Activated CD8-positive, alpha-beta T cell treated with anti-CD3 and anti-CD28 coated beads for 36 hours (primary cell): ENCODE results near the gene JAK3. TPM values are rescaled to one million over a fixed set of nuclear protein-coding genes. Genes with fewer than 3 reads are reported as not detected.
A peak's percentile ranks its signal among the peaks of the same experiment; 100 is the strongest.
"Not testable (repeated sequence)": the region's sequence is repeated elsewhere in the genome, so short reads cannot be mapped to it uniquely, and the experiment has no call there.

ENCODE experiments used
- ATAC-seq: fragments of 200-7000 bp; cut with Tn5 transposase; one replicate; pipeline ENCODE4 v1.10.0; 2021; ENCODE audit warnings: mild to moderate bottlenecking, moderate library complexity
- CTCF ChIA-PET: fragments of 350-600 bp; sonication (Branson Sonifier 250); formaldehyde crosslinking; loops from one replicate; lab custom pipeline; 2021; ENCODE audit warnings: antibody characterized with exemption; lab: Charles Lee
- POLR2A ChIA-PET: fragments of 350-600 bp; sonication (Branson Sonifier 250); formaldehyde crosslinking; loops from one replicate; lab custom pipeline; 2021; ENCODE audit warnings: antibody characterized with exemption; lab: Charles Lee
- DNase-seq: peaks from one replicate; pipeline ENCODE4 v3.0.0-alpha.2; 2020
- H3K27ac Mint-ChIP-seq: one replicate; pipeline ENCODE4 v1.8.0; 2021; ENCODE audit warnings: mild to moderate bottlenecking, mixed read lengths
- H3K27me3 Mint-ChIP-seq: one replicate; pipeline ENCODE4 v1.8.0; 2021; ENCODE audit warnings: mixed read lengths
- H3K36me3 Mint-ChIP-seq: one replicate; pipeline ENCODE4 v1.8.0; 2021; ENCODE audit warnings: low read depth, mixed read lengths
- H3K4me1 Mint-ChIP-seq: one replicate; pipeline ENCODE4 v1.8.0; 2021; ENCODE audit warnings: low read depth, mixed read lengths
- H3K4me3 Mint-ChIP-seq: one replicate; pipeline ENCODE4 v1.8.0; 2021; ENCODE audit warnings: mild to moderate bottlenecking, moderate library complexity, mixed read lengths
- H3K9me3 Mint-ChIP-seq: one replicate; pipeline ENCODE4 v1.8.0; 2021; ENCODE audit warnings: mixed read lengths
- CTCF ChIP-seq: fragments of 200-600 bp; IDR thresholded peaks from one replicate; pipeline ENCODE4 v1.8.0; 2022; ENCODE audit warnings: antibody characterized with exemption, mild to moderate bottlenecking
- intact Hi-C: fragments of 100-400 bp; cut with micrococcal nuclease; formaldehyde crosslinking; loops from one replicate; pipeline ENCODE4 v1.10.0; 2022
- total RNA-seq, 2 experiments: library from RNA; stranded (reverse); gene quantifications; one replicate each; pipeline ENCODE4 v1.2.3, GENCODE V29; 2021

The JAK3 gene
- total RNA-seq, 2 experiments from 2014 or later, result 120 to 126 TPM

GRCh38 chr19:17784201-17785008, 63.4 kb downstream of the JAK3 start:
- no peaks in the 10 kb centered on the region for H3K27me3 Mint-ChIP-seq
- DNase-seq, result peak; percentile 89

GRCh38 chr19:17783721-17784120, 64.1 kb downstream of the JAK3 start:
- CTCF ChIA-PET, result interaction anchor here (0.8 to 2.7 kb wide), 16 partner anchors 11 to 124 kb away, joined by 3 to 12 read pairs (median 4); partner anchors contain the start of genes JAK3 and RPL18A
- H3K4me1 Mint-ChIP-seq, DNase-seq, ATAC-seq, H3K27me3 Mint-ChIP-seq, H3K27ac Mint-ChIP-seq, H3K9me3 Mint-ChIP-seq, H3K4me3 Mint-ChIP-seq: not testable (repeated sequence)
- POLR2A ChIA-PET, result interaction anchor here (1.2 kb wide), 1 partner anchor 11 kb away, joined by 3 read pairs; the partner anchor contains the start of gene B3GNT3
- H3K36me3 Mint-ChIP-seq, result peaks cover 21% of the 10 kb centered on the region
- intact Hi-C loops, result loop anchor here (5.0 kb wide), 1 partner anchor 81 kb away; no protein-coding TSS in a partner anchor

More at GRCh38 chr19:17784201-17785008, 63.4 kb downstream of the JAK3 start:
- POLR2A ChIA-PET, result interaction anchor here (0.6 to 1.2 kb wide), 3 partner anchors 10 to 70 kb away, joined by 3 read pairs; partner anchors contain the start of gene B3GNT3
- peak; percentile 84 for ATAC-seq
- H3K36me3 Mint-ChIP-seq, result peaks cover 22% of the 10 kb centered on the region
- TF ChIP-seq CTCF, result peak; percentile 91
- CTCF ChIA-PET, result interaction anchor here (0.5 to 2.7 kb wide), 19 partner anchors 12 to 209 kb away, joined by 3 to 12 read pairs (median 4); partner anchors contain the start of genes FCHO1, JAK3 and RPL18A
- no peaks in the 10 kb centered on the region for H3K9me3 Mint-ChIP-seq
- peaks cover 3% of the 10 kb centered on the region for H3K4me1 Mint-ChIP-seq
- H3K4me3 Mint-ChIP-seq, result no peak overlapping the region
- no peak overlapping the region for H3K27ac Mint-ChIP-seq
- intact Hi-C loops, result loop anchor here (5.0 kb wide), 1 partner anchor 82 kb away; no protein-coding TSS in a partner anchor

GRCh38 chr19:17780781-17781180, 67.0 kb downstream of the JAK3 start:
- intact Hi-C loops, result loop anchor here (5.0 kb wide), 1 partner anchor 78 kb away; no protein-coding TSS in a partner anchor
- no peak for TF ChIP-seq CTCF
- Mint-ChIP-seq H3K9me3 (no peaks in the 10 kb centered on the region), H3K27me3 (no peaks in the 10 kb centered on the region), H3K4me3 (no peak overlapping the region), H3K27ac (no peak overlapping the region), H3K36me3 (peaks cover 27% of the 10 kb centered on the region), H3K4me1 (peaks cover 21% of the 10 kb centered on the region)
- ChIA-PET POLR2A (interaction anchor here (0.9 kb wide), 1 partner anchor 52 kb away, joined by 3 read pairs; no protein-coding TSS in a partner anchor), CTCF (no interaction called here)
- DNase-seq, result no peak
- ATAC-seq, result no peak

- peak overlapping the region; percentile 59 for H3K27ac Mint-ChIP-seq
- peaks cover 32% of the 10 kb centered on the region for H3K36me3 Mint-ChIP-seq
- H3K27me3 Mint-ChIP-seq, result no peaks in the 10 kb centered on the region
Measured at GRCh38 chr19:17778968-17779929, 68.5 kb downstream of the JAK3 start.

More at GRCh38 chr19:17778968-17779929, 68.5 kb downstream of the JAK3 start:
- Mint-ChIP-seq H3K4me3 (no peak overlapping the region), H3K4me1 (peaks cover 29% of the 10 kb centered on the region), H3K9me3 (no peaks in the 10 kb centered on the region)
- ChIA-PET CTCF (no interaction called here), POLR2A (interaction anchor here (1.5 kb wide), 1 partner anchor 153 kb away, joined by 3 read pairs; the partner anchor contains the start of gene CCDC124)
- DNase-seq (no peak), ATAC-seq (no peak)
- TF ChIP-seq CTCF, result no peak
- intact Hi-C loops, result no loop called here
